ENCODE data around the gene SERINC2. TPM values are rescaled to one million over a fixed set of nuclear protein-coding genes. Genes with fewer than 3 reads are reported as not detected.

Gene SERINC2
- total and polyA plus RNA-seq, 2 experiments from 2014 or later = 20.5 to 23.3 TPM

GRCh38 chr1:31389616-31390015 lies 23.4 kb upstream of the SERINC2 start:
- Histone ChIP-seq H3K79me2 (replicated peaks; ENCODE audit: insufficient read depth) (no peaks in the 10 kb centered on the region), H3K4me1 (ENCODE audit: insufficient read depth) (peaks cover 4% of the 10 kb centered on the region), H4K20me1 (replicated peaks; ENCODE audit: insufficient read depth) (no peaks in the 10 kb centered on the region), H3K27me3 (ENCODE audit: insufficient read depth) (peaks cover 3% of the 10 kb centered on the region; the same call in 1 of the 2 replicates), H3K27ac (ENCODE audit: low read depth) (no peak overlapping the region), H2AFZ (peak overlapping the region; percentile 85; the same call in 1 of the 2 replicates), H3K4me3 (no peak overlapping the region), H3K36me3 (ENCODE audit: insufficient read depth) (no peaks in the 10 kb centered on the region), H3K9me2 (ENCODE audit: insufficient read depth) (no peaks in the 10 kb centered on the region), H3K4me2 (no peak overlapping the region), H3F3A (replicated peaks; ENCODE audit: low read depth) (no peaks in the 10 kb centered on the region)
- Mint-ChIP-seq H3K4me1 (peaks cover 4% of the 10 kb centered on the region; the same call in 2 of the 3 replicates), H3K27me3 (ENCODE audit: insufficient read depth, low read depth, poor library complexity) (peaks cover 7% of the 10 kb centered on the region), H3K9me3 (no peaks in the 10 kb centered on the region), H3K36me3 (ENCODE audit: low read depth) (no peaks in the 10 kb centered on the region), H3K4me3 (no peak overlapping the region), H3K27ac (no peak overlapping the region)
- TF ChIP-seq ETS1 (IDR thresholded peaks at IDR 0.05) (no peak), ZNF331 (CRISPR knock-in tag; IDR thresholded peaks at IDR 0.05; ENCODE audit: low read depth) (no peak), STAT1 (IDR thresholded peaks at IDR 0.05; ENCODE audit: unreplicated experiment) (no peak), CTCF (conservative IDR thresholded peaks at IDR 0.05; ENCODE audit: low read depth in 2 of 2) (no peak), JUNB (IDR thresholded peaks at IDR 0.05; ENCODE audit: unreplicated experiment) (no peak), ZNF114 (CRISPR knock-in tag; IDR thresholded peaks at IDR 0.05) (no peak), EZH2 (IDR thresholded peaks at IDR 0.05; ENCODE audit: low read depth, unreplicated experiment) (no peak), NANOG (IDR thresholded peaks at IDR 0.05; ENCODE audit: borderline replicate concordance) (no peak), POLR2AphosphoS5 (IDR thresholded peaks at IDR 0.05; ENCODE audit: low read depth) (no peak), REST (IDR thresholded peaks at IDR 0.05; ENCODE audit: unreplicated experiment) (no peak), CREB1 (CRISPR knock-in tag; IDR thresholded peaks at IDR 0.05; ENCODE audit: low read depth) (no peak)
- DNase-seq (ENCODE audit: low spot score) (no peak), ATAC-seq (no peak)

Data from GM23338 (cell line).